ENCODE data around the gene ZNF574. TPM values are rescaled to one million over a fixed set of nuclear protein-coding genes. Genes with fewer than 3 reads are reported as not detected.
A peak's percentile ranks its signal among the peaks of the same experiment; 100 is the strongest.

Gene ZNF574
- total RNA-seq, 1 experiment from 2014 or later = 11.8 TPM

- no peak for DNase-seq (ENCODE audit: low spot score)
These were observed 4.2 kb downstream of the ZNF574 start for GRCh38 chr19:42079886-42080763.

GRCh38 chr19:42080764-42081375 is 4.9 kb downstream of the ZNF574 start:
- no peak for DNase-seq (ENCODE audit: low spot score)

- DNase-seq (ENCODE audit: low spot score) = peak; percentile 37
These were observed 5.7 kb downstream of the ZNF574 start for GRCh38 chr19:42081584-42082203.

GRCh38 chr19:42083537-42083936 is 7.6 kb downstream of the ZNF574 start:
- DNase-seq (ENCODE audit: low spot score) = no peak

GRCh38 chr19:42086188-42086736 is 10.3 kb downstream of the ZNF574 start:
- DNase-seq (ENCODE audit: low spot score) = no peak

- no peak for DNase-seq (ENCODE audit: low spot score)
These were observed 11.0 kb downstream of the ZNF574 start for GRCh38 chr19:42086770-42087550.

DNA sequence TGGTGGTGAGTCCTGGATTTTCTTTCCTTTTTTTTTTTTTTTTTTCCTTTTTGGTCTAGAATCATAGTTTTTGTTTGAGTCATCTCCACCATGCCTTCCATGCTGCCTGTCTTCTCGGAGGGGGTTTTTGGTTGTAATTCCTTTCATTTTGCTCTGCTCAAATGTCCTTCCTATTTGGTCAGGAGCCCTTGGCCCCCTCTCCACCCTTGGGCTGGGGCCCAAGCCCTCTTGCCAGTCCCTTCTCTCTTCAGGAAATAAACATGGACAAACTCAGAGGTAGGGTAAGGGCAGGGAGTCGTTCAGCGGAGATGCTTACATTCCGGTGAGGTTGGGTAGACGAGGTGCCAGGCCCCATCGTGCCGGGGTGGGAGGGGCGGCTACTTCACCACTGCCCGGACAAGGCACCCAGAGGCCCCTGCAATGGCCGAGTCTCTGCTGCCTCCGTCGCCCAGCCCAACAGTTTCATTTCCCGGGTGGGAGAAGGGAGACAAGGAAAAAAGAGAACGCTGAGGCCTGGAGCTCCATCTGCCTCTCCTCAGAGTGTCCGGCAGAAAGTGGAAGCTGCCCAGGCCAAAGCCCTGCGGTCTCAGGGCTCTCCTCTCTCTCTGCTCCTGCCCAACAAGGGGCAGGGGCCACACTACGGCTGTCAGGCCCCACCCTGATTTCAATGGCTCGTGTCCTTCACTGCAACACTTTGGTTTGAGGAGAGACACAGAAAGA is 12.7 kb downstream of the ZNF574 start:
- peak; percentile 31 for DNase-seq (ENCODE audit: low spot score)

DNA sequence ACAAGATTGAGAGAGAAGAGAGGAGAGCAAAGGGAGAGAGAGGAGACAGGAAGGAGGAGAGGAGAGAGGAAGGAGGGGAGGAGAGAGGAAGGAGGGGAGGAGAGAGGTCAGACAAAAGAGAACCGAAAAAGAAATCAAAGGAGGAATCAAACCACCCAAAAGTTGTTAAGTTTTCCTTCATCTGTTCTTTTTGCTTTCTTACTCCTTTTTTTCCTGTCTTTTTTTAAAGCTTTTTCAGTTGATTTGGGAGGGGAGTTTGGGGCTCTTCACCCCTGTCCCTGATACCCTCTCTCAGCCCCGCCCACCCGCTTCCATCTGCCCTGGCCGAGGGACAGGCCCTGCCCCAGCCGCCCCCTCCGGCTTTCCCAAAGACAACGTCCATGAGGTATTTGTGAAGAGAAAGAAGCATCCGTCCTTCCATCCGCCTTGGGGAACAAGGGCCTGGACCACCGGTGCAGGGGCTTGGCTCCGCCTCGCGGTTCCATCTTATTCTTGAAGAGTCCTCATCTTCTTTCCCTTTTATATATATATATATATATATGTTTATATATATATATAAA is 13.3 kb downstream of the ZNF574 start:
- DNase-seq (ENCODE audit: low spot score) = no peak

DNA sequence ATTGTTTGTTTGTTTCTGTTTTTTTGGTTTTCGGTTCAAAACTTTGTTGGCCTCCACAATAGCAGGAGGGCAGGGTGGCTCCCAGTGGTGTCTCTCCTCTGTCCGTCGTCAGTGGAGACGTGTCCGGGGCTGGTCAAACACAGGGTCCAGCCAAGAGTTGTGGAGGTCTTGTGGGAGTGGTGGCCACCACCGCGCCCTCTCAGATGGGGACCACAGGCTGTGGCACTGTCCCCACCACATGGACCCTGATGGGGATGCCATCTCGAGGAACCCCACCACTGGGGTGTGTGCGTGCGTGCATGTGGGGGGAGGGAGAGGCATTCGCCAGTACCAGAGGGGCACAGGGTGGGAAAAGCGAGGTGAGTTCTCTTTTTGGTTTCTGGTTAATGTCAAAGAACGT is 13.8 kb downstream of the ZNF574 start:
- DNase-seq (ENCODE audit: low spot score) = no peak

GRCh38 chr19:42090672-42091071 is 14.7 kb downstream of the ZNF574 start:
- no peak for DNase-seq (ENCODE audit: low spot score)

DNA sequence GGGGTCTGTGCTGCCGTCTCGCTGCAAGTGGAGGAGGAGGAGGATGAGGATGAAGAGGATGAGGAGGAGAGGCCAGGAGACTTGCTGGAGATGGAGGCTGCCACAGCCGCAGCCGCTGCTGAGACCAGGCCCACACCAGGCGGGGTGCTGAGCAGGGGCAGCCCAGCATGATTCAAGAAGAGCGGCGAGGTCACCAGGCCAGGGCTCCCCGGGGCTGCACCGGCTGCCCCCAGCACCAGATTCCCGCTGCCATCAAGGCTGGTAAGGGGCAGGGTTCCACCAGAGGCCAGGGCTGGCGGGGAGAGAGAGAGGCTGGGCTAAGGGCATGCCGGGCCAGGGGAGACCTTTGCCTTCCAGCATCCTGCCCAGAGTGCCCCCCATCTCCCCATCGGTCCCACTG is 15.3 kb downstream of the ZNF574 start:
- DNase-seq (ENCODE audit: low spot score) = no peak

DNA sequence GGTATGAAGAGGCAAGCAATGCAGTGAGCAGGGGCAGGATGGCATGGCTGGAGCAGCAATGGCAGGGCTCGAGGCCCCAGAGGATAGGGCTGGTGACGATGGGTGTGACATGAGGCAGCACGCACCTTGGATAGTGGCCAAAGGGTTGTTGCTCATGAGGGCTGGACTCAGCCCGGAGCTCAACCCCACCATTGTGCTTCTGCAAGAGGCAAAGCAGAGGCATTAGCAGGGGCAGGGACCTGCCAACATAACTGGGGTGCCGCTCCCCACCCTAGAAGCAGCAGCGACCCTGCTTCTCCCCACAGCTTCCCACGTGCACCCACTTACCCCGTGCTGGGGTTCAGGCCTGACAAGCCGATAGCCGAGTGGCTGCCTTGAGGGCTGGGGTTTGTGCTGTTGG is 15.8 kb downstream of the ZNF574 start:
- DNase-seq (ENCODE audit: low spot score) = peak; percentile 58

DNA sequence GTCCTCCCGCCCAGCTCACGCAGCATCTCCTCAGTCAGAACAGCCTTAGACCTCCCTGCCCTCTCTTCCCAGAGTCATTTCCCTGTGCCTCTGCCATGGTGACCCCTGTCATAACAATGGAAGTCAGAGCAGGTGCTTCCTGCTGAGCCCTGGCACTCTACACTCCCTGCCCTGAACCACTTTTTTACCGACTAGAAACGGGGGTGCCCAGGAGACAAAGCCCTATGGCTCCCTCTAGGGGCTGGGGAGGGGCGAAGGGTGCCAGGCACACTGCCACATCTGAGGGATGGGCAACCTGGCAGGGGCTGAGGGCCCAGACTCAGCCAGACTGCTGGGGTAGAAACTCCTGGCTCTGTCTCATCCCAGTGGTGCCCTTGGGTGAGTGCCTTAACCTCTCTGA is 16.4 kb downstream of the ZNF574 start:
- no peak for DNase-seq (ENCODE audit: low spot score)

DNA sequence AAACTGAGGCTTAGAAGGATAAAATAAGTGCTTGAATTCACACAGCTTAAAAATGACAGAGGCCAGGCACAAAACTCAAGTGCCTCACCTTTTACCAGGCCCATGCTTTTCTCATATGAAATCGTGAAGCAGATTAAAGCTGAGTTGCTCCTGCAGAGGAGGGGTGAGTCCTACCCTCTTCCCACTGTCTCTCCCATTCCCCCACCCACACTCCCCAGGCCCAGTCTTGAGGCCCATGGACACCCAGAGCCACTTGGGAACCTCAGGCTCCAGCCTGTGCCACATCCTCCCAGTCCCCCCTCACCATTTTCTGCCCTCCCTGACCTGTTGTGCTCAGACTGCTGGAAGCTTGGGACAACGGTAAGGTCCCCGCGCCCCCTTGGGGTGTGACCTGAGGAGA is 17.5 kb downstream of the ZNF574 start:
- DNase-seq (ENCODE audit: low spot score) = no peak

DNA sequence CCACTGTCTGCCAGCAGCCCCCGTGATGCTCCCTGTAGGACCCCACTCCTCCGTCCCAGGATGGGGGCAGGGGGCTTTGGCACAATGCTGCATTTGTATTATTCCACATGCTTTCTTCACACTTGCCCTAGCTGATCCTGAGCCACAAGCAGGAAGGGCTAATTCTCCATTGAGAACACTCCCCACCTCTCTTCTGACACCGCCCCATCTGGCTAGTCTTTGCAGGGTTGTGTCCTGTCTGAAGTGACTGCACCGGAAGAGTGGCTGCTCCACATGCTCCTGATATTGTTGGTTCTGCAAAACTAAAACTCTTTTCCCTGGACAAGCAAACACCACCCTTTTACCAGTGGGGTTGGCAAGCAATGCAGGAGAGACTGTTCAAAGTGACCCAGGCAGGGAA is 18.0 kb downstream of the ZNF574 start:
- DNase-seq (ENCODE audit: low spot score) = no peak

DNA sequence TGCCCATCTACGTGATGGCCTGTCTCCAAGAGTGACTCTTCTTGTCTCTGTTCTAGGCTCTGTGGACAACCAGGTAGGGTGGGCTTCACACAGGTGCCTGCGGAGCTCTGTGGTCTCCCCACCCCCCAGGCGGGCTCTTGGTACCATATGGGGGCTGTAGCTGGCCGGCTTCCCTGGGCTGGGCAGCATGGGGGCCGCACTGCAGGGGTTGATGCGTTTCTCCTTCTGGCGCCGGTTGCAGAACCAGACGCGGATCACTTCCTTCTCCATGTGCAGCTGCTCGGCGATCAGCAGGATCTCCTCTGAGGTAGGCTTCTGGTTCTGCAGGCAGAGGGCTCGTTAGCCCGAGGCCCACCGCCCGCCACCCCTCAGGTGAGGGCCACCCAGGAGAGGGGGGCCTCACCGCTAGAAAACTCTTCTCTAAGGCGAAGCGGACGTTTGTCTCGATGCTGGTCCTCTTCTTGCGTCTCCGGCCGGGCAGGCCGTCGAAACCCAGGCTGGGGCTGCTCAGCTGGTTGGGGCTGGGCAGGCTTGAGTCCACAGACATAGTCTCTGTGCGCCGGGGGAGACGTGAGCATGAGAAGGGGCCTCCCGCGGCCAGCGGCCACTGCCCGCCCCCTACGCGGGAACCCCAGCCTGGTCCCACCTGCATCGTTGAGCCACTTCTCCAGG is 19.3 kb downstream of the ZNF574 start:
- no peak for DNase-seq (ENCODE audit: low spot score)

DNA sequence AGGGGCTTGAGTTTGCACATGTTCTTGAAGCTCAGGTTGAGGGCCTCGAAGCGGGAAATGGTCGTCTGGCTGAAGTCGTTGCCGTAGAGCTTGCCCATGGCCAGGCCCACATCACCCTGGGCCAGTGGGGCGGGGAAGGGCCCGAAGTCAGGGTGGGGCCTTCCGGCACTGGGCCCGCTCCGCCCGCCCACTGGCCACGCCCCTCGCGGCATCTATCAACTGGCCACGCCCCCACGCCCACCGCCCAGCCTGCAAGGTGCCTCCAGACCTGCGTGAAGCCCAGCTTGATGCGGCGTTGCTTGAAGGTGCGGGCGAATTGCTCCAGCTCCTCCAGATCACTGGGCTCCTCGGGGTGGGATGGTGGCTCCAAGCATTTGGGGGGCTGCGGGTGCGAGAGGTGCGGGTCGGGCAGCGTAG is 19.9 kb downstream of the ZNF574 start:
- DNase-seq (ENCODE audit: low spot score) = no peak

- DNase-seq (ENCODE audit: low spot score) = no peak
These were observed 20.4 kb downstream of the ZNF574 start for GRCh38 chr19:42096255-42096837.

- DNase-seq (ENCODE audit: low spot score) = no peak
These were observed 21.5 kb downstream of the ZNF574 start for GRCh38 chr19:42097461-42097860.

GRCh38 chr19:42098781-42099180 is 22.8 kb downstream of the ZNF574 start:
- no peak for DNase-seq (ENCODE audit: low spot score)
